ENCODE data around the gene C2orf81.

The C2orf81 gene

GRCh38 chr2:74439803-74440377 lies 18.5 kb upstream of the C2orf81 start:
- ATAC-seq (ENCODE audit: insufficient read depth, low read depth), result no peak
- Histone ChIP-seq H4K20me1 (ENCODE audit: insufficient read depth, low read length) (no peaks in the 10 kb centered on the region), H3K79me2 (ENCODE audit: insufficient read depth, low read length) (peaks cover 5% of the 10 kb centered on the region; the same call in 1 of the 2 replicates), H3K9me3 (ENCODE audit: insufficient read depth, low read length, severe bottlenecking) (no peaks in the 10 kb centered on the region), H3K36me3 (ENCODE audit: insufficient read depth, low read length) (no peaks in the 10 kb centered on the region), H3K27me3 (ENCODE audit: insufficient read depth, low read length, poor library complexity) (peaks cover 4% of the 10 kb centered on the region), H3K4me2 (ENCODE audit: insufficient read depth, low read length) (peak overlapping the region; percentile 85), H3K4me3 (ENCODE audit: low read depth in 1 of 2, low read length in 2 of 2) (peak overlapping the region; percentile 18 to 70; a peak in 3 of 4 replicates), H3K9ac (ENCODE audit: low read depth, low read length) (peak overlapping the region; percentile 77), H3K4me1 (ENCODE audit: insufficient read depth, low read length) (peaks cover 41% of the 10 kb centered on the region), H3K27ac (ENCODE audit: low read length) (peak overlapping the region; percentile 84), H2AFZ (ENCODE audit: low read depth, low read length) (peak overlapping the region; percentile 86)
- TF ChIP-seq CTCF (IDR thresholded peaks at IDR 0.05; ENCODE audit: borderline replicate concordance, extremely low read depth, low read length, poor library complexity, severe bottlenecking), result no peak
- no peak for TF ChIP-seq EZH2 (IDR thresholded peaks at IDR 0.05; ENCODE audit: borderline replicate concordance, low read depth, low read length, severe bottlenecking)
- DNase-seq, result no peak

- H4K20me1 ChIP-seq (ENCODE audit: insufficient read depth, low read length), result no peaks in the 10 kb centered on the region
- peak overlapping the region; percentile 84 for H3K27ac ChIP-seq (ENCODE audit: low read length)
- H2AFZ ChIP-seq (ENCODE audit: low read depth, low read length), result peak overlapping the region; percentile 86
- ATAC-seq (ENCODE audit: insufficient read depth, low read depth) (no peak), DNase-seq (no peak)
- no peak for TF ChIP-seq EZH2 (IDR thresholded peaks at IDR 0.05; ENCODE audit: borderline replicate concordance, low read depth, low read length, severe bottlenecking)
- TF ChIP-seq CTCF (IDR thresholded peaks at IDR 0.05; ENCODE audit: borderline replicate concordance, extremely low read depth, low read length, poor library complexity, severe bottlenecking), result no peak
- H3K4me3 ChIP-seq (ENCODE audit: low read depth in 1 of 2, low read length in 2 of 2), result peak overlapping the region; percentile 18 to 70; a peak in 3 of 4 replicates
- H3K36me3 ChIP-seq (ENCODE audit: insufficient read depth, low read length), result no peaks in the 10 kb centered on the region
- H3K27me3 ChIP-seq (ENCODE audit: insufficient read depth, low read length, poor library complexity), result peaks cover 2% of the 10 kb centered on the region
- H3K4me2 ChIP-seq (ENCODE audit: insufficient read depth, low read length), result peak overlapping the region; percentile 85
- peaks cover 5% of the 10 kb centered on the region; the same call in 1 of the 2 replicates for H3K79me2 ChIP-seq (ENCODE audit: insufficient read depth, low read length)
- peaks cover 41% of the 10 kb centered on the region for H3K4me1 ChIP-seq (ENCODE audit: insufficient read depth, low read length)
- no peaks in the 10 kb centered on the region for H3K9me3 ChIP-seq (ENCODE audit: insufficient read depth, low read length, severe bottlenecking)
- peak overlapping the region; percentile 77 for H3K9ac ChIP-seq (ENCODE audit: low read depth, low read length)
These were observed 18.0 kb upstream of the C2orf81 start for GRCh38 chr2:74439373-74439772.

- Histone ChIP-seq H3K79me2 (ENCODE audit: insufficient read depth, low read length) (peaks cover 5% of the 10 kb centered on the region; the same call in 1 of the 2 replicates), H3K27ac (ENCODE audit: low read length) (no peak overlapping the region), H3K9me3 (ENCODE audit: insufficient read depth, low read length, severe bottlenecking) (no peaks in the 10 kb centered on the region), H3K4me3 (ENCODE audit: low read depth in 1 of 2, low read length in 2 of 2) (no peak overlapping the region), H3K9ac (ENCODE audit: low read depth, low read length) (no peak overlapping the region), H4K20me1 (ENCODE audit: insufficient read depth, low read length) (no peaks in the 10 kb centered on the region), H3K4me2 (ENCODE audit: insufficient read depth, low read length) (0 out of 2 replicates have a peak overlapping the region, but pooled peaks have one; percentile 14), H3K27me3 (ENCODE audit: insufficient read depth, low read length, poor library complexity) (no peaks in the 10 kb centered on the region), H3K4me1 (ENCODE audit: insufficient read depth, low read length) (peaks cover 41% of the 10 kb centered on the region), H2AFZ (ENCODE audit: low read depth, low read length) (no peak overlapping the region), H3K36me3 (ENCODE audit: insufficient read depth, low read length) (no peaks in the 10 kb centered on the region)
- no peak for ATAC-seq (ENCODE audit: insufficient read depth, low read depth)
- no peak for DNase-seq
- TF ChIP-seq CTCF (IDR thresholded peaks at IDR 0.05; ENCODE audit: borderline replicate concordance, extremely low read depth, low read length, poor library complexity, severe bottlenecking), result no peak
- no peak for TF ChIP-seq EZH2 (IDR thresholded peaks at IDR 0.05; ENCODE audit: borderline replicate concordance, low read depth, low read length, severe bottlenecking)
These were observed 16.8 kb upstream of the C2orf81 start for GRCh38 chr2:74438248-74438647.
